ENCODE results near the gene GNMT. TPM values are rescaled to one million over a fixed set of nuclear protein-coding genes. Genes with fewer than 3 reads are reported as not detected.

Gene GNMT
- total RNA-seq, 1 experiment from 2014 or later, result 0.30 TPM

DNA sequence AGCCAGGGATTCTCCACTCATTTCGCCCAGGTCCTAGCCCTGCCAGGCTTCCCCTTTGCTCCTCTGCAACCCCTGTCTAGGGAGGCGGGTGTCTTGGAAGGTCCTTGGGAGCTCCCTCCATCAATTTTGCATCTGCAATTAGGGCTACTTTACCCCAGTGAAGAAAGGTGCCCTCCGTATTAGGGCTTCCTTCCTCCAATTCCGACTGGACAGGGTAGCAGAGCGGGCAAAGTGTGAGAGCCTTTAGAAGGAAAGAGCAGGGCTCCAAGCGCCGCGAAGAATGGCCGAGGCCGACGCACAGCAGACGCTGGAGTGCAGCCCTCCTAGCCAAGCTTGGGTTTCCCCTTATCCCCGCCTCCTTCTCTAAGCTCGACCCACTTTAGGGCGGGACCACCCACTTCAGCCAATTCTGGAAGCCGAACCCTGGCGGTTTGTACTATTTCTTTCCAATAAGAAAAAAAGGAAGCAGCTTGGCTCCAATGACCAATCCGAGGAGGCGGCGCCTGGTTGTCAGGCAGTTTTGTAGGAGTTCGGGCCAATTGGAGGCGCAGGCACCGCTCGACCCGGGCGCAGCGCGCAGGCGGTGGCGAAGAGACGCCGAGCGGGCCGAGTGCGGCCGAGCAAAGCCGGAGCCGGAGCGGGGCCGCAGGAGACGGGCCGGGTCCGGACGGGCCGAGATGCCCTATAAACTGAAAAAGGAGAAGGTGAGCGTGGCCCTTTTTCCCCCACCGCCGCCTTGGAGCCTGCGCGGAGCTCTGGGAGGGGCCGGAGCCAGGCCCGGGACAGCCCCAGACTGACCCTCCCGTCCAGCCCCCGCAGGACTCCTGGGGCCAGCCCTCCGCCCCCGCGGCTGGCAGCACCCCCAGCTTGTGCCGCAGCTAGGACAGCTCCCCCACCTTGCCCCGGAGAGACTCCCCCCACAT lies 23.7 kb downstream of the GNMT start, which contains the start of gene PPP2R5D:
TSS of gene PPP2R5D (plus strand) at position 570 of the 923 bp plus-strand sequence. CDS start at position 678, 108 bp downstream.
- intact Hi-C loops (cut with micrococcal nuclease), result loop anchor here (1.0 kb wide), 1 partner anchor 29 kb away; the partner anchor contains the start of gene MEA1
- ChIA-PET CTCF (interaction anchor here (0.6 kb wide), 2 partner anchors 21 to 165 kb away, joined by 3 to 7 read pairs; no protein-coding TSS in a partner anchor), POLR2A (interaction anchor here (0.6 to 3.0 kb wide), 37 partner anchors 10 to 645 kb away, joined by 3 to 39 read pairs (median 4); partner anchors contain the start of genes BICRAL, CNPY3, CUL7 and GNMT)
- BruUV-seq (replicated peaks), result no TSS peak
- peak; percentile 99 for DNase-seq (ENCODE audit: unreplicated experiment)
- Mint-ChIP-seq H3K9me3 (ENCODE audit: unreplicated experiment) (no peaks in the 10 kb centered on the region), H3K4me1 (ENCODE audit: insufficient read depth, unreplicated experiment) (peaks cover 39% of the 10 kb centered on the region), H3K27ac (ENCODE audit: low read depth, unreplicated experiment) (peak within 1 kb of the TSS; percentile 90), H3K27me3 (ENCODE audit: insufficient read depth, unreplicated experiment) (no peaks in the 10 kb centered on the region), H3K36me3 (ENCODE audit: insufficient read depth, unreplicated experiment) (peaks cover 13% of the 10 kb centered on the region), H3K4me3 (ENCODE audit: unreplicated experiment) (peak within 1 kb of the TSS; percentile 78)
- TF ChIP-seq CTCF (IDR thresholded peaks at IDR 0.05; ENCODE audit: unreplicated experiment), result no peak

DNA sequence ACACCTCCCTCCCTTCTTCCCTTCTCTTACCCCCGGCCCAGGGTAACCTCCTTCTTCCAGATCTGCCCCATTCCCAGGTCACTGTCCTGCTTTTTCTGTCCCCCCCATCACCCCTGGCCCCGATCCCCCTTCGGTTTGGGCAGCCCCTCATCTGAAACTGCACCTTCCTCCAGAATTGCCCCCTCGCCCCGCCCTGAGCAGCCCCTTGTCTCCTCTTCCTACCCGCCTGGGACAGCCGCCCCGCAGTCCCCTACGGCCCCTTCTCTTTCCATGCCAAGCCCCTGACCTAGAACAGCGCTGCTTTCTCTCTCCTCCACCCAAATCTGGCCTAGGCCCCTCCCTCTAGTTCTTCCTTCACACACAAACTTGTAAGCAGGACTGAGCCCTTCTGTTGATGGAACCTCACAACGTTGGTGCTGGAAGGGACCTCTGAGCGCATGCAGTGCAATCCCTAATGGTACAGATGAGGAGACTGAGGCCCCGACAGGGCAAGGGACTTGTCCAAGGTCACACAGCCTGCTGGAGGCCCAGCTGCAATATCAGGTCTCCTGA lies 24.4 kb downstream of the GNMT start:
- peaks cover 14% of the 10 kb centered on the region for H3K36me3 Mint-ChIP-seq (ENCODE audit: insufficient read depth, unreplicated experiment)
- TF ChIP-seq CTCF (IDR thresholded peaks at IDR 0.05; ENCODE audit: unreplicated experiment), result no peak
- no peaks in the 10 kb centered on the region for H3K9me3 Mint-ChIP-seq (ENCODE audit: unreplicated experiment)
- no peaks in the 10 kb centered on the region for H3K27me3 Mint-ChIP-seq (ENCODE audit: insufficient read depth, unreplicated experiment)
- BruUV-seq (replicated peaks), result no TSS peak
- H3K4me3 Mint-ChIP-seq (ENCODE audit: unreplicated experiment), result peak overlapping the region; percentile 78
- intact Hi-C loops (cut with micrococcal nuclease), result loop anchor here (1.0 kb wide), 1 partner anchor 28 kb away; the partner anchor contains the start of gene MEA1
- DNase-seq (ENCODE audit: unreplicated experiment), result no peak
- CTCF ChIA-PET, result interaction anchor here (0.6 kb wide), 1 partner anchor 485 kb away, joined by 5 read pairs; no protein-coding TSS in a partner anchor
- H3K4me1 Mint-ChIP-seq (ENCODE audit: insufficient read depth, unreplicated experiment), result peaks cover 33% of the 10 kb centered on the region
- H3K27ac Mint-ChIP-seq (ENCODE audit: low read depth, unreplicated experiment), result peak overlapping the region; percentile 90
- POLR2A ChIA-PET, result interaction anchor here (0.6 to 3.0 kb wide), 22 partner anchors 10 to 203 kb away, joined by 3 to 39 read pairs (median 4); partner anchors contain the start of genes BICRAL, CNPY3, CUL7 and GNMT

- intact Hi-C loops (cut with micrococcal nuclease), result no loop called here
- H3K4me1 Mint-ChIP-seq (ENCODE audit: insufficient read depth, unreplicated experiment), result peaks cover 33% of the 10 kb centered on the region
- H3K27me3 Mint-ChIP-seq (ENCODE audit: insufficient read depth, unreplicated experiment), result no peaks in the 10 kb centered on the region
- no peak overlapping the region for H3K27ac Mint-ChIP-seq (ENCODE audit: low read depth, unreplicated experiment)
- H3K9me3 Mint-ChIP-seq (ENCODE audit: unreplicated experiment), result no peaks in the 10 kb centered on the region
- ChIA-PET CTCF (interaction anchor here (0.6 to 2.1 kb wide), 4 partner anchors 8 to 112 kb away, joined by 3 to 6 read pairs (median 3); no protein-coding TSS in a partner anchor), POLR2A (interaction anchor here (0.9 to 1.9 kb wide), 4 partner anchors 9 to 111 kb away, joined by 3 to 12 read pairs (median 4); partner anchors contain the start of gene PEX6)
- no peak for DNase-seq (ENCODE audit: unreplicated experiment)
- no TSS peak for BruUV-seq (replicated peaks)
- TF ChIP-seq CTCF (IDR thresholded peaks at IDR 0.05; ENCODE audit: unreplicated experiment), result no peak
- H3K36me3 Mint-ChIP-seq (ENCODE audit: insufficient read depth, unreplicated experiment), result peaks cover 25% of the 10 kb centered on the region
- no peak overlapping the region for H3K4me3 Mint-ChIP-seq (ENCODE audit: unreplicated experiment)
These were observed 27.2 kb downstream of the GNMT start for GRCh38 chr6:42987533-42988451.
